Activated T-helper 1 cell treated with anti-CD3 and anti-CD28 coated beads, Interleukin-12 subunit alpha, Interleukin-12 subunit beta, Interleukin-2, Interleukin-4 antibody, amounts not matched to agents 30 ng/mL and 10 ng/mL and 1 ng/mL, durations not matched to agents 14 hours and 24 hours and 36 hours (primary cell): ENCODE data around the gene SPARCL1. TPM values are rescaled to one million over a fixed set of nuclear protein-coding genes. Genes with fewer than 3 reads are reported as not detected.

ENCODE experiments used
- DNase-seq: peaks from one replicate; pipeline ENCODE4 v3.0.0; 2021; ENCODE audit warnings: low spot score
- H3K27ac Mint-ChIP-seq: one replicate; pipeline ENCODE4 v1.8.0; 2021; ENCODE audit warnings: mild to moderate bottlenecking, mixed read lengths
- H3K27me3 Mint-ChIP-seq: one replicate; pipeline ENCODE4 v1.8.0; 2022; ENCODE audit warnings: mild to moderate bottlenecking, moderate library complexity, mixed read lengths; ENCODE audit not compliant: insufficient read depth
- H3K36me3 Mint-ChIP-seq: one replicate; pipeline ENCODE4 v1.8.0; 2021; ENCODE audit warnings: low read depth, mixed read lengths
- H3K4me1 Mint-ChIP-seq: one replicate; pipeline ENCODE4 v1.8.0; 2021; ENCODE audit warnings: low read depth, mixed read lengths
- H3K4me3 Mint-ChIP-seq: one replicate; pipeline ENCODE4 v1.8.0; 2021; ENCODE audit warnings: mild to moderate bottlenecking, moderate library complexity, mixed read lengths
- H3K9me3 Mint-ChIP-seq: one replicate; pipeline ENCODE4 v1.8.0; 2021; ENCODE audit warnings: mixed read lengths
- intact Hi-C: fragments of 100-400 bp; cut with micrococcal nuclease; formaldehyde crosslinking; loops from one replicate; pipeline ENCODE4 v1.15.1; 2024
- total RNA-seq: library from RNA; stranded (reverse); gene quantifications from 2 replicates; pipeline ENCODE4 v1.2.3, GENCODE V29; 2022

SPARCL1 gene
- total RNA-seq, 1 donor from 2014 or later: not detected

DNA sequence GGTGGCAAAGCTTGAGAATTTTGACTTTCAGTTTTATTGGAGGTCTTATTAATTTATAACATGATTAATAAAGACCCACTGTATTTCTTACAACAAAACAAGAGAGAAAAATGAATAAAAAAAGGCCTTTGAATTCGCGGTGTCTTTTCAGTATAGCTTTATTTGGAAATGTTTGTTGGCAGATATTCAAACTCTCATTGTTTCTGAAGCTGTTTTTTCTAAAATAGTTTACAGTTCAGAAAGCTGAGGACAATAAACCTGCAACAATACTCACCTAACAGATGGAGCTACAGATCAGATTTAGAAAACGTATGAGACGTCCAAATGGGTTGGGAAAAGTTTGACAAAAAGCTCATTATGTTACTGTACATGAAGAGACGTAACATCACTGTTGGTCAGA is 2.4 kb upstream of the SPARCL1 start:
- Mint-ChIP-seq H3K36me3 (no peaks in the 10 kb centered on the region), H3K4me3 (no peak overlapping the region), H3K27me3 (peaks cover 5% of the 10 kb centered on the region), H3K4me1 (no peaks in the 10 kb centered on the region), H3K27ac (no peak overlapping the region), H3K9me3 (no peaks in the 10 kb centered on the region)
- intact Hi-C loops: no loop called here
- no peak for DNase-seq

DNA sequence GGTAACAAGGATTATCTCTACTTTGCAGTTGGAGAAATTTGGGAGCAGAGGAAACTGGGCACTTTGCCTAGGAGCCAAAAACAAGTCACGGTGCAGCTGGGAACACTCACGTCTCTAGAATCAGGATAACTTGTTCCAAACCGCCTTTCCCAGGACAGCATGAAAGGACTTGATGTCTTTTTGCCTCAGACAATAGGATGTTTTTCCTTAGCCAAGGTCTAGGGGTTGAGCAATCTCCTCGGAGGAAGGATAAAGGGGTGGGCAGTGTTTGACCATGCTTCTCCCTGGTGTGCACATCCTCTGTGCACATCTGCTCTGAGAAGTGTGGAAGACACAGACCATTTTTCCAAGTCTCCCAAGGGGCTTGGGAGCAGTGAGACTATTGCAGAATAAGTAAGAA is 1.7 kb upstream of the SPARCL1 start:
- Mint-ChIP-seq H3K27me3 (peaks cover 5% of the 10 kb centered on the region), H3K36me3 (no peaks in the 10 kb centered on the region), H3K9me3 (no peaks in the 10 kb centered on the region), H3K27ac (no peak overlapping the region), H3K4me3 (no peak overlapping the region), H3K4me1 (no peaks in the 10 kb centered on the region)
- intact Hi-C loops: no loop called here
- DNase-seq: no peak

DNA sequence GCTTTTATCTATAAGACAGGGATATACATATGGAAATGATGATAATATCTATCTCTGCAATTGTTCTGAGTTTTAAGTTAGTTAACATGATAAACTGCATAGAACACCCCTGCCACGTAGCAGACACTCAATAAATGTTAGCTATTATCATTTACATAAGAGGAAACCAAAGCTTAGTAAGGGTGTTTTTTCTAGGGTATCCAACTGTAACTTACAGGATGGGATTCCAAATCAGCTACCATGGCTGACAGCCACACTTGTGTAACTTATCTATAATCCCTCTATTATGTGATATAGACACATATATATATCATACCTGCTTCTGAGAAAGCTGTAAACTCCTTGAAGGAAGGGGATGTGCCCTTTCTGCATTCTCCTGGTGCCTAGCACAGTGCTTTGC is 1.1 kb upstream of the SPARCL1 start:
- no peaks in the 10 kb centered on the region for H3K9me3 Mint-ChIP-seq
- no peaks in the 10 kb centered on the region for H3K4me1 Mint-ChIP-seq
- H3K4me3 Mint-ChIP-seq: no peak overlapping the region
- peaks cover 5% of the 10 kb centered on the region for H3K27me3 Mint-ChIP-seq
- intact Hi-C loops: no loop called here
- H3K27ac Mint-ChIP-seq: no peak overlapping the region
- no peak for DNase-seq
- H3K36me3 Mint-ChIP-seq: peaks cover 2% of the 10 kb centered on the region

DNA sequence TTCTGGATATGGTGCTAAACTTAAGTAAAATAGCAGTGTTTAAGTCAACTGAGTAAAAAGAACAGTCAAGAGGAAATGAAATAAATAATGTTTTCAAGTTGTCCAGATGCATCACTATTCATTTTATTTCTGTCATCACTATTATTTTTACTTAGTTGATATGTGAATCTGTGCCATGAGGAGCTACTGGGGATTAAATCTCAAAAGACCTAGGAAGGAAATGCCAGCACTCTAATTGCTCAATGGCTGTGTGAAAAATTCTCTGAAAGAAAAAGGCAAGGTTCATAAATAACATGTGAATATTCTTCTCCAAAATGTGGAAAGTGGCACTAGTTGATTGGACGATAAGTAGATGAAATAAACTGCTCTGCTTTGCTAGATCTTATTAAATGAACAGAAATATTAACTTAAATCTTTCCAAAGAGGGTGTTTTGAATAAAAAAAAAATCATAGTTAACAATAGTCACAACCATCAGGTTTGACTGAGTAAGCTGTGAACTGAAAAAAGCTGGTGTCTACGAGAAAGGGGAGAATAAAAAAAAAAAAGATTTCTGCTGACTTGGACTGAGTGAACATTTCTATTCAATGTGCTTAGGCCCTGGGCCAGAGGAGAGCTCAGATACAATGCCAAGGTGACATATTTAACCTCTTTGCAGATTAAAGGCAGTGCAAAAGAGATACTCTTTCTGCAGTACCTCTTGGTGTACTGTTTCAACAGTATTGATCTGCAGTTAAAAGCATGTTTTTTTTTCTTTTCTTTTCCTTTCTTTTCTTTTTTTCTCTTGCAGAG is 1.6 kb downstream of the SPARCL1 start:
- intact Hi-C loops: no loop called here
- Mint-ChIP-seq H3K4me1 (no peaks in the 10 kb centered on the region), H3K36me3 (peaks cover 2% of the 10 kb centered on the region), H3K27me3 (peaks cover 3% of the 10 kb centered on the region), H3K27ac (no peak overlapping the region), H3K9me3 (peaks cover 9% of the 10 kb centered on the region), H3K4me3 (no peak overlapping the region)
- DNase-seq: no peak

DNA sequence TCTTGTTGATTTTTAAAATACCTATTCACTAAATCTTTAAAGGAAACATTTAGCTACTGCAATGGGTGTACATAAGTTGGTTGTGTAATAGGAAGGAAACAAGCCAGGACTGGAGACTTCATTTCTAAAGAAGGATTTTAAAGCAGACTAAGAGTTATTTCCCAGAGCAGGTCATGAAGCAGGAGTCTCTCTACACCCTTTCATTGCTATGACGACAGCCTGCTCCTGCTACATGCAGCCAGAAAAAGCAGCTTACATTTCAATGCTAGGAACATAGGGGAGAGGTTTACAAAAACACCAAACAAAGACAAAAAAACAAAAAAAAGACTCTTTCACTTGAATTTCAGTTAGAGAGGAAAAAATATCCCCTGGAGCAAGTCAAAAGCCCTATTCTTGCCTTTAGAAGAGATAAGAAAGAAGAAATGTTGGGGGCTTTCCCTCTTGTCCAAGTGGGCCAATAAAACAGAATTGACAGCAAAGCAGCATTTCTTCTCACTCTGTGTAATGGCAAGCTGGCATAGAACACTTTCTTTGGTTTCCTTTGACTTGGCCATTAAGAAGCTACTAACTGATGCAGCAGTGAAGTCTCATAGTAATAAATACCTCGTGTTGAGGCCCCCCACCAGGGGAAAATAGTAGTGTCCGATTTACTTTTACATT is 3.4 kb downstream of the SPARCL1 start:
- peaks cover 3% of the 10 kb centered on the region for H3K27me3 Mint-ChIP-seq
- H3K4me1 Mint-ChIP-seq: no peaks in the 10 kb centered on the region
- no peak overlapping the region for H3K4me3 Mint-ChIP-seq
- DNase-seq: no peak
- peaks cover 9% of the 10 kb centered on the region for H3K9me3 Mint-ChIP-seq
- intact Hi-C loops: no loop called here
- H3K36me3 Mint-ChIP-seq: peaks cover 2% of the 10 kb centered on the region
- H3K27ac Mint-ChIP-seq: no peak overlapping the region

DNA sequence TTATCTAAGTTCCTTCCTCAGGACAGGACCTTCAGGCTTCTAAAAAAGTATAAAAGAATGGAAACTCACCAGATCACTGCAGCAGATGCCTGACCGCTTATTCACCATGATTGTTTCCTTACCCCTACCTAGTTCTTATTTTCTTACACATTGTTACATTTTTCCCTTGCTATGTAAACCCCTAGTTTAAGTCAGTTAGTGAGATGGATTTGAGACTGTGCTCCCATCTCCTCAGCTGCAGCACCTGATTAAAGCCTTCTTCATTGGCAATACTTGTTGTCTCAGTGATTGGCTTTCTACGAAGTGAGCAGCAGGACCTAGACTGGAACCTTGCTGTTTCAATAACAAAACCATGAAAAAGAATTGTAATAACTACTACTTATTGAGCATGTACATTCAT is 4.7 kb downstream of the SPARCL1 start:
- Mint-ChIP-seq H3K4me1 (no peaks in the 10 kb centered on the region), H3K4me3 (no peak overlapping the region), H3K27me3 (peaks cover 3% of the 10 kb centered on the region), H3K36me3 (peaks cover 2% of the 10 kb centered on the region), H3K27ac (no peak overlapping the region), H3K9me3 (peaks cover 9% of the 10 kb centered on the region)
- no peak for DNase-seq
- intact Hi-C loops: no loop called here

DNA sequence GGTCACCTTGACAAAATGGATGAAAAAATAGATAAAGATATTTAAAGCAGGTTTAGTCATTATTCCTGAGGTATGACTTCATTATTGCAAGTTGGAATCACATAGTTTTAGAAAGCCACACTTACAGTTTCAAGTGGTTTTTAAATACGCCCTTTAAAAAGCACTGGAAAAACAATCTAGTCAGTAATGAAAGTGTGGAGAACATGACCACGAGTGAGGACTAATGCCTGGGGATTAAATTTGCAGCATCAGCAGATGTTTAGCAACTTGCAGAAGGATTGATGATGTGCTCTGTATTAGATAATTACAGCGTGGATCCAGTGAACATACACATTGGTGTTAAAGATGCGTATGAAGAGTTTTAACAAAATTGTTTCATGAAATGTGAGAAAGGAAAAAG is 5.9 kb downstream of the SPARCL1 start:
- H3K4me1 Mint-ChIP-seq: no peaks in the 10 kb centered on the region
- peaks cover 2% of the 10 kb centered on the region for H3K36me3 Mint-ChIP-seq
- peaks cover 9% of the 10 kb centered on the region for H3K9me3 Mint-ChIP-seq
- no peak overlapping the region for H3K27ac Mint-ChIP-seq
- peaks cover 2% of the 10 kb centered on the region for H3K27me3 Mint-ChIP-seq
- intact Hi-C loops: no loop called here
- no peak overlapping the region for H3K4me3 Mint-ChIP-seq
- DNase-seq: no peak

DNA sequence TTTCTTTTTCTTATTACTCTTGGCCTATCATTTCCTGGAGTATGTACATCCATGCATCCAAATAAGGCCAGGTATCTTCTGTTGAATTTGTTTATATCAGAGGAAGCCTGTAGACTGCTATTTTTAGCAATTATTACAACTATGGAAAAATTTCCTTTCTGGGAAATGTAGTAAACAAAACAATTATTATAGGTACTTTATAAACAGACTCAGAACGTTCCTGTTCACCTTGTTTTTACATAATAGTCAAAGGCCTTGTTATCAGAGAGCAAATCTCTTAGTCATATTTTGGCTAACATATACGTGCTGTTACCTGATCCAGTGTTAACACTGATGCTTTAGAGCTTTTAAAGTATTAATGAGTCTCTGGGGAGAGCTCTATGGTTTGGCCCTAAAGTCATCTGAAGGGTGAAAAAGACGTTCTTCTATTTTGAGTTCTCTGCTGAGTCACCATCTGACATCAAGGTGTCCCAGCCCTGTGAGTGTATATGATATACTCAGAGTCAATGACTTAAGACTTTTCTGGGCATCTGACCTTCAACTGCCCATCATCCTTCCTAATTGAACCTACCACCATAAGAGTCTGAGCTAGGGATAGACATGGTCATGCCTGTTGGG is 7.3 kb downstream of the SPARCL1 start:
- H3K4me3 Mint-ChIP-seq: no peak overlapping the region

DNA sequence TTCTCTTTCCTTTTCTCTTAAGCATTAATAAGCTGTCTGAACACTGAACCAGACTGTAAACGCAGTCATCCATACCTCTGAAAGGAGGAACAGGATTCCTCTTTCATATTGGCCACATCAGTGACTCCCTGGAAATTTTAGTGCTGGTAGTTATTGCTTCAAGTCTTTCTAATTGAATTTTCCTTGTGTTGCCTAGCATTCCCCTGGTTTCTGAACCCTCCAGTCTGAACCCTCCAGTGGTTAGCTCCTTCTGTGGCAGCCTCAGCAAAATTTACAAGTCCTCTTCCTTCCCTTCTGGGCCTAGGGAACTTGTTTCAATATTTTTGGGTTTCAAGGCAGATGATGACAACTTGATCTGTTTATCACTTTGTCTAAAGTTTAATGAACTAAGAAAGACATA is 7.9 kb downstream of the SPARCL1 start:
- Mint-ChIP-seq H3K4me3 (no peak overlapping the region), H3K4me1 (no peaks in the 10 kb centered on the region), H3K9me3 (peaks cover 9% of the 10 kb centered on the region), H3K27ac (no peak overlapping the region), H3K27me3 (no peaks in the 10 kb centered on the region), H3K36me3 (peaks cover 2% of the 10 kb centered on the region)
- no peak for DNase-seq
- intact Hi-C loops: no loop called here

More for the DNA sequence above, 7.3 kb downstream of the SPARCL1 start:
- DNase-seq: no peak
- Mint-ChIP-seq H3K36me3 (peaks cover 2% of the 10 kb centered on the region), H3K27ac (no peak overlapping the region), H3K9me3 (peaks cover 9% of the 10 kb centered on the region), H3K4me1 (no peaks in the 10 kb centered on the region), H3K27me3 (no peaks in the 10 kb centered on the region)
- intact Hi-C loops: no loop called here

DNA sequence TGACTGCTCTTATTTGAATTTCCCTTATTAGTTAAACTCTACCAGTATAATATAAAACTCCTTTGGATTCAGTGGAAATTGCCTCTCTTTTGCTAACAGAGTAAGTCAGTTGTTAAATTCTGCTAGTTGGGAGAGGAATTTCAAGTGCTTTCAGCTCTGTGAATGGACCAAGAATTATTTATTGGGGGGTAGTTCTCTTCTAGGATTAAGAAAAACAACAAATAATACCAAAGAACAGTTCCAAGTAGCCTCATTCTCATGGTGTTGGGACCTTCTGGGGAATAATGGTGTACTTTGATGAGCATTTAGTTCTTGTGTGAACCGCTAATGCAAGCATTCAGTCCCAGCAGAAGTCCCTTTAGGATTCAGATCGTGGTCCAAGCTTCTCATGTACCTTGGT is 11.6 kb downstream of the SPARCL1 start:
- no peak overlapping the region for H3K27ac Mint-ChIP-seq
- intact Hi-C loops: no loop called here
- H3K4me3 Mint-ChIP-seq: no peak overlapping the region
- no peaks in the 10 kb centered on the region for H3K36me3 Mint-ChIP-seq
- H3K27me3 Mint-ChIP-seq: peaks cover 2% of the 10 kb centered on the region
- H3K9me3 Mint-ChIP-seq: no peaks in the 10 kb centered on the region
- no peak for DNase-seq
- H3K4me1 Mint-ChIP-seq: no peaks in the 10 kb centered on the region

DNA sequence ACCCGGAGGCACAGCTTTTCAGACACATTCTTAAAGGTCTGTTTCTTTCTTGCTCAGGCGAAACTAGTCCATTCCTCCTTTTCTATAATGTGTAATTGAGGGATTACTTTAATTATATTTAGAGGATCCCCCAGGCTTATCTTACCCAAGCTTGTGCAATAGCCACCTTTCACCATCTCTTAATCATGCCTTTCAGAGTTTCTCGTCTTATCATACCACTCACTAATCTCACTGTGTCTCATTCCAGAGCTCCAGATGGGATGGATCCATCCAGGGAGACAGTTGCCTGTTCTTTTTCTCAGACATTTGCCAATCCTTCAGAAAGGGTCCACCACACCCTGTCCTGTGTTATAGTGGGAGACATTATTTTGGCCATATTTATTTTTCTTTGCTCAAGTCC is 12.5 kb downstream of the SPARCL1 start:
- H3K27me3 Mint-ChIP-seq: peaks cover 2% of the 10 kb centered on the region
- no peaks in the 10 kb centered on the region for H3K9me3 Mint-ChIP-seq
- intact Hi-C loops: no loop called here
- no peaks in the 10 kb centered on the region for H3K36me3 Mint-ChIP-seq
- no peaks in the 10 kb centered on the region for H3K4me1 Mint-ChIP-seq
- no peak overlapping the region for H3K27ac Mint-ChIP-seq
- DNase-seq: no peak
- no peak overlapping the region for H3K4me3 Mint-ChIP-seq

DNA sequence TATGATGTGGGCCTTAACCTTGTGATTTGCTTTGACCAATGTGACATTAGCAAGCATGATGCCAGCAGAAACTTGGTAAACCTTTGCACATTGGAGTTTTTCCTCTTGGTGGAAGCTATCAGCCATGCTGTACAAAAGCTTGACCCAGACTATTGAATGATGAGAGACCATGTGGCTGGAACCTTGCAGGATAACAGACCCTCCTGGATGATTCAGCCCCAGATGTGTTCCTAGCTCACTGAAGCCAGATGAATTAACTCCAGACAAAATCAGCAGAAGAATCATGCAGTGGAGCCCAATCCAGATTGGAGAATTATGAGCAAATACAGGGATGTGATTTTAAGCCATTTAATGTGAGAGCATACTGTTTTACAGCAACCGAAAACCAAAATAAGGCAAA is 16.8 kb downstream of the SPARCL1 start:
- intact Hi-C loops: no loop called here
- Mint-ChIP-seq H3K4me1 (no peaks in the 10 kb centered on the region), H3K9me3 (no peaks in the 10 kb centered on the region), H3K4me3 (no peak overlapping the region), H3K27ac (no peak overlapping the region), H3K27me3 (peaks cover 2% of the 10 kb centered on the region), H3K36me3 (no peaks in the 10 kb centered on the region)
- DNase-seq: no peak

DNA sequence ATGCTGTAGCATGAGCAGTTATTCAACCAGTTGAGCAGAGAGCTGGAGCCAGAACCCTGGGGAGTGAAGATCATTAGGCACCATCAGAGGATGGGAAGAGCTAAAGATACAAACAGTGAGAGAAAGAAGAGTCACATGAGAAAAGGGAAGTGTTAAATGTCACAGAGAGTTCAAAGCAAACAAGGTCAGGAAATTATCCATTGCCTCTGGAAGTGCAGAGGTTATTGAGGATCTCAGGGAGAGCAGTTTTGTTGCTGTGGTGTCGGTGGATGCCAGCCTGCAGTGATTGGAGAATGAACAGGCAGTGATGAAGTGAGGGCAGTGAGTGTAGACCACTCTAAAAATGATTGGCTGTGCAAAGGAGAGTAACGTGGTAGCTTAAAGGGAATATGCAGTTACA is 17.7 kb downstream of the SPARCL1 start:
- H3K27ac Mint-ChIP-seq: no peak overlapping the region

More for the DNA sequence above, 17.7 kb downstream of the SPARCL1 start:
- no peak for DNase-seq
- peaks cover 2% of the 10 kb centered on the region for H3K27me3 Mint-ChIP-seq
- H3K4me1 Mint-ChIP-seq: no peaks in the 10 kb centered on the region
- intact Hi-C loops: no loop called here
- no peaks in the 10 kb centered on the region for H3K9me3 Mint-ChIP-seq
- H3K36me3 Mint-ChIP-seq: no peaks in the 10 kb centered on the region
- no peak overlapping the region for H3K4me3 Mint-ChIP-seq
